Measurements from ENCODE around the gene IZUMO4. TPM values are rescaled to one million over a fixed set of nuclear protein-coding genes. Genes with fewer than 3 reads are reported as not detected.
A peak's percentile ranks its signal among the peaks of the same experiment; 100 is the strongest.

Gene IZUMO4
- total and polyA plus RNA-seq, 9 donors, result 1.8 to 31.7 (median 10.7) TPM

- Histone ChIP-seq H3K4me3 (no peak overlapping the region), H3K27me3 (no peaks in the 10 kb centered on the region), H3K4me1 (ENCODE audit: insufficient read depth) (peaks cover 13% of the 10 kb centered on the region), H3K9me3 (no peaks in the 10 kb centered on the region), H3K27ac (no peak overlapping the region), H3K36me3 (no peaks in the 10 kb centered on the region)
- WGBS, 3 donors, result 84 to 87% (median 87%) methylated on average over 8 of the region's 8 CpGs
- TF ChIP-seq, protein P1, sequence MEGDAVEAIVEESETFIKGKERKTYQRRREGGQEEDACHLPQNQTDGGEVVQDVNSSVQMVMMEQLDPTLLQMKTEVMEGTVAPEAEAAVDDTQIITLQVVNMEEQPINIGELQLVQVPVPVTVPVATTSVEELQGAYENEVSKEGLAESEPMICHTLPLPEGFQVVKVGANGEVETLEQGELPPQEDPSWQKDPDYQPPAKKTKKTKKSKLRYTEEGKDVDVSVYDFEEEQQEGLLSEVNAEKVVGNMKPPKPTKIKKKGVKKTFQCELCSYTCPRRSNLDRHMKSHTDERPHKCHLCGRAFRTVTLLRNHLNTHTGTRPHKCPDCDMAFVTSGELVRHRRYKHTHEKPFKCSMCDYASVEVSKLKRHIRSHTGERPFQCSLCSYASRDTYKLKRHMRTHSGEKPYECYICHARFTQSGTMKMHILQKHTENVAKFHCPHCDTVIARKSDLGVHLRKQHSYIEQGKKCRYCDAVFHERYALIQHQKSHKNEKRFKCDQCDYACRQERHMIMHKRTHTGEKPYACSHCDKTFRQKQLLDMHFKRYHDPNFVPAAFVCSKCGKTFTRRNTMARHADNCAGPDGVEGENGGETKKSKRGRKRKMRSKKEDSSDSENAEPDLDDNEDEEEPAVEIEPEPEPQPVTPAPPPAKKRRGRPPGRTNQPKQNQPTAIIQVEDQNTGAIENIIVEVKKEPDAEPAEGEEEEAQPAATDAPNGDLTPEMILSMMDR (IDR thresholded peaks at IDR 0.05), result no peak
- TF ChIP-seq EP300 (IDR thresholded peaks at IDR 0.05) (no peak), POLR2A (IDR thresholded peaks at IDR 0.05) (no peak)
- intact Hi-C loops (cut with DNase I), result loop anchor here in 1 of 4 donors (10.0 kb wide), 1 partner anchor 129 kb away; no protein-coding TSS in a partner anchor
- DNase-seq, result peak in 1 of 5 donors; percentile 23
These were observed 32.9 kb upstream of the IZUMO4 start for GRCh38 chr19:2063824-2064223.

GRCh38 chr19:2064395-2064787, 32.3 kb upstream of the IZUMO4 start:
- DNase-seq, result peak in 1 of 5 donors; percentile 42
- no peaks in the 10 kb centered on the region for H3K36me3 ChIP-seq
- 78 to 88% (median 80%) methylated on average over 13 of the region's 13 CpGs for WGBS, 3 donors
- no peaks in the 10 kb centered on the region for H3K27me3 ChIP-seq
- H3K27ac ChIP-seq, result no peak overlapping the region
- H3K9me3 ChIP-seq, result no peaks in the 10 kb centered on the region
- H3K4me1 ChIP-seq (ENCODE audit: insufficient read depth), result peaks cover 13% of the 10 kb centered on the region
- H3K4me3 ChIP-seq, result no peak overlapping the region
- TF ChIP-seq POLR2A (IDR thresholded peaks at IDR 0.05), result no peak
- TF ChIP-seq, protein P1 (IDR thresholded peaks at IDR 0.05), result no peak
- no peak for TF ChIP-seq EP300 (IDR thresholded peaks at IDR 0.05)
- intact Hi-C loops (cut with DNase I), result loop anchor here in 1 of 4 donors (10.0 kb wide), 1 partner anchor 130 kb away; no protein-coding TSS in a partner anchor

DNA sequence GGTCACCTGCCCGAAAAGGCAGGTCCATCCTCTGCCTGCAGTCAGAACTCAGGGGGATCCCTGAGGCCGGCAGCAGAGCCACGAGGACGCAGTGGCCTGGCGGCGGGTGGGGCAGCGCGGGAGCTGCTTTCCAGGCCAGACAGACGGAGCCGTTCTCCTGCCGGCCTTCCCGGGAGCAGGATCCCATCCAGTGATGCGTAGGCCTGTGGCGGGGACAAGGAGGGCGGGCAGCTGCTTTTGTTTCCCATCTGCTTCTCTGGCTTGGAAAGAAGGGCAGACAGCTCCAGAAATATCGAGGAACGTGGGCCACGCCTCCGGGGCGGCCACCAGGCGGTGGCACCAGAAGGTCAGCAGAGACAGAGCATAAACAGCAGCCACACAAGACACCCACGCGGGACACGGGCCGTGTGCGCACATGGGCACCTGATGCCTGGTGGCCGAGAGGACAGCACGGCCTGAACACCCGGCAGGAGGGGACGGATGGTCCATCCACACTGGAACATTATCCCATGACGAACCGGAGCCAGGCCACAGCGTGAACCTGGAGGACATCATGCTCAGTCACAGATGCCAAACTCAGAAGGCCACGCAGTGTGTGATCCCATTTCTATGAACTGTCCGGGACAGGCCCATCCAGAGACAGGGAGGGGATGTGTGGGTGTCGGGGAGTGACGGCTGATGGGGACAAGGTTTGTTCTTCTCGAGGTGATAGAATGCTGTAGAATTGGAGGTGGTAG, 31.8 kb upstream of the IZUMO4 start:
- Histone ChIP-seq H3K4me3 (no peak overlapping the region), H3K27ac (peak overlapping the region in 1 of 2 donors; percentile 16), H3K9me3 (no peaks in the 10 kb centered on the region), H3K27me3 (no peaks in the 10 kb centered on the region), H3K36me3 (no peaks in the 10 kb centered on the region), H3K4me1 (ENCODE audit: insufficient read depth) (peaks cover 12% of the 10 kb centered on the region)
- WGBS, 3 donors, result 71 to 73% (median 72%) methylated on average over 38 of the region's 38 CpGs
- DNase-seq, result peak in 2 of 5 donors; percentile 30 to 32
- no peak for TF ChIP-seq POLR2A (IDR thresholded peaks at IDR 0.05)
- TF ChIP-seq EP300 (IDR thresholded peaks at IDR 0.05), result peak; percentile 51
- TF ChIP-seq, protein P1 (IDR thresholded peaks at IDR 0.05), result no peak
- intact Hi-C loops (cut with DNase I), result loop anchor here in 1 of 4 donors (10.0 kb wide), 1 partner anchor 130 kb away; no protein-coding TSS in a partner anchor

DNA sequence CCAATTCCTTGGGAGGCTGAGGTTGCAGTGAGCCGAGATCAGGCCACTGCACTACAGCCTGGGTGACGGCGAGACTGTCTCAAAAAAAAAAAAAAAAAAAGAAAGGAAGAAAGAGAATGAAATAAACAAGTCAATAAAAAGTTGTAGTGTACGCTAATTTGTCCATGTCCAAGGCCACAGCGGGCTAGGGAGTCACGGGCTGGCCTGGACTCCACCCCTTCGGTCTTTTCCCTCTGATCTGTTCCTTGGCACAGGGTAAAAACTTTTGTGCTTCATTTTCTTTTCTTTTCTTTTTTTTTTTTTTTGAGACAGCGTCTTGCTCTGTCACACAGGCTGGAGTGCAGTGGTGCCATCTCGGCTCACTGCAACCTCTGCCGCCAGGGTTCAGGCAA, 26.3 kb upstream of the IZUMO4 start:
- peaks cover 6% of the 10 kb centered on the region for H3K4me1 ChIP-seq (ENCODE audit: insufficient read depth)
- peak in 4 of 5 donors; percentile 66 to 73 (median 68) for DNase-seq
- peak overlapping the region in 1 of 2 donors; percentile 49 for H3K27ac ChIP-seq
- 30 to 46% (median 34%) methylated on average over 10 of the region's 10 CpGs for WGBS, 3 donors
- TF ChIP-seq, protein P1 (IDR thresholded peaks at IDR 0.05), result no peak
- TF ChIP-seq POLR2A (IDR thresholded peaks at IDR 0.05), result no peak
- intact Hi-C loops (cut with DNase I), result loop anchor here (2.0 to 10.0 kb wide), 5 partner anchors 48 to 143 kb away; partner anchors contain the start of gene BTBD2 (in 1 of the 4)
- no peaks in the 10 kb centered on the region for H3K36me3 ChIP-seq
- no peak overlapping the region for H3K4me3 ChIP-seq
- no peaks in the 10 kb centered on the region for H3K9me3 ChIP-seq
- no peaks in the 10 kb centered on the region for H3K27me3 ChIP-seq
